ENCODE measurements around the gene PAM. TPM values are rescaled to one million over a fixed set of nuclear protein-coding genes. Genes with fewer than 3 reads are reported as not detected.

PAM gene
- total and polyA plus RNA-seq, 2 donors (not counting 3 experiments of a cell fraction or from before 2014, with no cell fraction given) = 118 to 176 TPM

DNA sequence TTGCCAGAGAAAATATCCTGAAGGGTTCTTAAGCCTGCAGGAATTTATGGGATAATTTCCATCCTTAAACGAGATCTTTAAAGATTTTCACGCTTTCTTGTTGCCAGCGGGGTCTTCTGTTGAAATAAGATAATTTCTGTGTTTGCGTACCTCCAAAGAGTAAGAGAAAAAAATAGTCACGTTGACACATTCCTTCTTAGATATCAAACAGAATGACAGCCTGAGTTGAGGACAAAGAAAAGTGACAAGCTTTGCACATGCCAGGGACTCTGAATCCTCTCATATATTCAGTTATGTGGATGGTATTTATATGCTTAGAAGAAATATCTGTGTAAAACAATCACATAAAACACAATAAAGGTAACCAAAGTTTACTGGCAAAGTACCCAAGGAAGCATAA is 21.6 kb upstream of the PAM start:
- Histone ChIP-seq H3K79me2 (ENCODE audit: control insufficient read depth, insufficient read depth, low read length) (no peaks in the 10 kb centered on the region), H3K9ac (replicated peaks; ENCODE audit: extremely low read depth, insufficient read depth, low read length) (no peak overlapping the region), H3K4me1 (ENCODE audit: control insufficient read depth, extremely low read depth, insufficient read depth, low read length) (peaks cover 2% of the 10 kb centered on the region), H3K9me3 (replicated peaks; ENCODE audit: control insufficient read depth, insufficient read depth, low read length) (no peaks in the 10 kb centered on the region), H4K20me1 (replicated peaks; ENCODE audit: control insufficient read depth, extremely low read depth, insufficient read depth, low read length) (no peaks in the 10 kb centered on the region), H2AFZ (ENCODE audit: low read depth, low read length) (no peak overlapping the region), H3K9me1 (replicated peaks; ENCODE audit: control insufficient read depth, extremely low read depth, insufficient read depth, low read length) (no peaks in the 10 kb centered on the region), H3K4me3 (replicated peaks in 1 of 3; ENCODE audit: insufficient read depth in 1 of 3, low read depth in 1 of 3, low read length in 3 of 3) (no peak overlapping the region), H3K4me2 (ENCODE audit: insufficient read depth, low read length) (no peak overlapping the region), H3K27ac (ENCODE audit: insufficient read depth, low read depth, low read length) (no peak overlapping the region), H3K36me3 (ENCODE audit: control insufficient read depth in 2 of 2, extremely low read depth in 1 of 2, insufficient read depth in 2 of 2, low read length in 2 of 2) (no peaks in the 10 kb centered on the region), H3K27me3 (ENCODE audit: control insufficient read depth in 2 of 2, insufficient read depth in 2 of 2, low read length in 2 of 2) (no peaks in the 10 kb centered on the region)
- FAIRE-seq (no peak), DNase-seq (ENCODE audit: low read depth, low spot score) (no peak)
- intact Hi-C loops (cut with micrococcal nuclease) = no loop called here
- CTCF ChIA-PET = interaction anchor here (1.0 kb wide), 1 partner anchor 9 kb away, joined by 6 read pairs; no protein-coding TSS in a partner anchor
- dilution Hi-C loops (cut with MboI; ENCODE audit: extremely low pct_ligation_motif_present, low sequenced_read_pairs) = no loop called here
- no TSS peak for BruUV-seq (replicated peaks)
- POLR2A ChIA-PET = no interaction called here
- TF ChIP-seq GATA2 (IDR thresholded peaks at IDR 0.05; ENCODE audit: insufficient read depth, insufficient read length, low read depth, low read length) (no peak), FOS (IDR thresholded peaks at IDR 0.05; ENCODE audit: borderline replicate concordance, insufficient read depth, low read length) (no peak), JUN (IDR thresholded peaks at IDR 0.05; ENCODE audit: borderline replicate concordance, insufficient read depth, insufficient read length, low read depth) (no peak), EZH2 (IDR thresholded peaks at IDR 0.05; ENCODE audit: borderline replicate concordance, low read depth, low read length, severe bottlenecking) (no peak), MYC (IDR thresholded peaks at IDR 0.05; ENCODE audit: low read depth, low read length) (no peak), POLR2AphosphoS5 (IDR thresholded peaks at IDR 0.05; ENCODE audit: insufficient read depth, low read depth, low read length) (no peak), POLR2A (IDR thresholded peaks at IDR 0.05; ENCODE audit: low read depth, low read length) (no peak)
- TF ChIP-seq, protein P1, sequence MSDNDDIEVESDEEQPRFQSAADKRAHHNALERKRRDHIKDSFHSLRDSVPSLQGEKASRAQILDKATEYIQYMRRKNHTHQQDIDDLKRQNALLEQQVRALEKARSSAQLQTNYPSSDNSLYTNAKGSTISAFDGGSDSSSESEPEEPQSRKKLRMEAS (IDR thresholded peaks at IDR 0.05; ENCODE audit: insufficient read depth, insufficient read length) = no peak
- TF ChIP-seq, protein P2, sequence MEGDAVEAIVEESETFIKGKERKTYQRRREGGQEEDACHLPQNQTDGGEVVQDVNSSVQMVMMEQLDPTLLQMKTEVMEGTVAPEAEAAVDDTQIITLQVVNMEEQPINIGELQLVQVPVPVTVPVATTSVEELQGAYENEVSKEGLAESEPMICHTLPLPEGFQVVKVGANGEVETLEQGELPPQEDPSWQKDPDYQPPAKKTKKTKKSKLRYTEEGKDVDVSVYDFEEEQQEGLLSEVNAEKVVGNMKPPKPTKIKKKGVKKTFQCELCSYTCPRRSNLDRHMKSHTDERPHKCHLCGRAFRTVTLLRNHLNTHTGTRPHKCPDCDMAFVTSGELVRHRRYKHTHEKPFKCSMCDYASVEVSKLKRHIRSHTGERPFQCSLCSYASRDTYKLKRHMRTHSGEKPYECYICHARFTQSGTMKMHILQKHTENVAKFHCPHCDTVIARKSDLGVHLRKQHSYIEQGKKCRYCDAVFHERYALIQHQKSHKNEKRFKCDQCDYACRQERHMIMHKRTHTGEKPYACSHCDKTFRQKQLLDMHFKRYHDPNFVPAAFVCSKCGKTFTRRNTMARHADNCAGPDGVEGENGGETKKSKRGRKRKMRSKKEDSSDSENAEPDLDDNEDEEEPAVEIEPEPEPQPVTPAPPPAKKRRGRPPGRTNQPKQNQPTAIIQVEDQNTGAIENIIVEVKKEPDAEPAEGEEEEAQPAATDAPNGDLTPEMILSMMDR (IDR thresholded peaks at IDR 0.05; ENCODE audit: extremely low read depth in 1 of 2, insufficient read depth in 1 of 2, low read depth in 1 of 2, low read length in 2 of 2) = no peak
